Femur (tissue), 1 donor: Measurements from ENCODE around the gene TMEM94.

Source experiments
- DNase-seq: peaks from one replicate; pipeline ENCODE4 v3.0.0-alpha.2; 2017

The TMEM94 gene

DNA sequence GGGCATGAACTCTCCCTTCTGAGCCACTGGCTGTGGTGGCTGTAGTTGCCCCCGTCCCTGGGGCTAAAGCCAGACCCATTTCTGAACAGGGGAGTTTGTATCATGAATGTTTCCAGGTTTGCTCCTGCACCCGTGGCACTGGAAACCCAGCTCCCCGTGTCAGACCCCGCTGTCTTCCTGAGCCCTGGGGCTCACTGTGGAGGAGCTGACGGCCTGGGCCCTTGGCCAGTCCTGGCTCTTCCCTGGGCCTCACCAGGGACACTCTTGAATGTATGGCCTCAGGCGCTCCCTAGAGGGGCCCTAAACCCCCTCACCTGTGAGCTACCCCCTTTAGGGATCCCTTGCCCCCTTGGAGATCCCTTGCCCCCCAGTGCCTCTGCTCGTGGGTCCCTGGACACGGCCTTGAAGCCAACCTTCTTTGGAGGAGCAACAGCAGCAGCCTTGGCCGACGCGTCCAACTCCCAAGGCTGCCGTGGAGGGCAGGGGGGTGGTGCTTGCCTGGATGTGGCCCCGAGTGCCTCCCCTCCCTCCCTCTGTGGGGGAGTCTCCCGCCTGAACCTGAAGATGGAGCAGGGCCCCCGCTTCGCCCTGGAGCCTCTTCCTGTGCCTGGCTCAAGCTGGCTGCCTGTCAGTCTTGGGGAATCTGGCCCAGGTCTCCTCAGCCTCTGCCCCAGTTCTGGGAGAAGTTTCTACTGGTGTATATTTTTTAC is 43.0 kb downstream of the TMEM94 start:
- peak; percentile 36 for DNase-seq

DNA sequence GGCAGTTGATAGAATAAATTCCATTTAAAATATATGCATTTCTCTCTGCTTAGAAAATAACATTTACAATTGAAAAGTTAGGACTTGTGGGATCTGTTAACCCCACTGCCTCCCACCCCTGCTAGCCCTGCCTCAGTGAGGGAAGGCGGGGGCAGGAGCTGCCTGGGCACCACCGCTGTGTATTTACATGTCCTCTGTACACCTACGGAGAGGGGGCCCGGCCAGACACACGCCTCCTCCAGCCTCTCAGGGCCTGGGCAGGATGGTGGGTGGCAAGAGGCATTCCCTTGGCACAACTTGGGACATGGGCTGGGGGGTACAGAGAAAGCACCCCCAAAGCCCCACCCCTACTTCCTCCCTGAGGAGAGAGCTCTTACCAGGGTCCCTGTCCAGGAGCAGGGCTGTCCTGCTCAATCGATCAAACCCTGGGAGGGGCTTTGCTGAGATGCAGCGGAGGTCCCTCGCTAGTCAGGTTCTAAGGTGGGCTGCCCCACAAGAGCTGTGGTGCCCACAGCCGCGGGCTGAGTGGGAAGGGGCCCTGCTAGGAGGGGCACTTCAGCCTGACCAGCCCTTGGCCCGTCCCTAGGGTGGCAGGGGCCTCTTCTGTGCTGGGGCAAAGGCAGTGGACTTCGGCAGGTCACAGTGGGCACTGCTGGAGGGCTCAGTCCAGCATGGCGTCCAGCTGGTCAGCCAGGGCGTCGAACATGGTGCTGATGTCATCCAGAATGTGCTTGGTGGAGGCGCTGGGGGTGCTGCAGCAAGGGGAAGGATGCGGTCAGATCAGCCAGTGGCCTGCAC is 44.2 kb downstream of the TMEM94 start:
- no peak for DNase-seq

DNA sequence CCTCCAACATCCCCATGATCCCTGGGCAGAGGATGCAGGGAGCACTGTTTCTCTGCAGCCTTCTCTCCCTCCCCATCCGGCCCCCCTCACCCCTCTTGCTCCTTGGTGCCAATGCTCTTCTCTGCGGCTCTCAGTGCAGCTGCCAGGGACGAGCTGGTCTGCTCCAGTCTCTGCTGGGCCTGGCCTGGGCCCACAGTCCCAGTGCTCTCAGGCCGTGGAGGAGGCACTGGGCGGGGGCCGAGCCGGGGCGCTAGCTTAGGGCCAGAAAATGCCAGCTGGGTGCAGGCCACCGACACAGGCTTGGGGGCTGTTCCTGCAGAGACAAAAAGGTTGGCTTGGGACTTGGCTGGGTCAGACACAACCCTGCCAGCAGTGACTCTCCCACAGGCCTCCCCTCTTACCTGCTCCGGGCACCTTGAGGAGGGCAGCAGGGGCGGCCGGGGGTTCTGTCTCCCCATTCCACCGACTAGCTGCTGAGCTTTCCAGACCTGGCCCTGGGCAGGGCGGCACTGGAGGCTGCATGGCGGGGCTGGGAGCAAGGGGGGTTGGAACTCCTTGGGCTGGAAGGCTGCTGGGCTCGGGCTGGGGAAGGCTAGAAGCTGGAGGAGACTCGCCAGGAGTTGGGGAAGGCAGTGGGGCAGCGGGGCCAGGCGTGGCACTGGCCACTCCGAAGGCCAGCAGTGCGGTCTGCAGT is 45.1 kb downstream of the TMEM94 start:
- DNase-seq, result peak; percentile 60

DNA sequence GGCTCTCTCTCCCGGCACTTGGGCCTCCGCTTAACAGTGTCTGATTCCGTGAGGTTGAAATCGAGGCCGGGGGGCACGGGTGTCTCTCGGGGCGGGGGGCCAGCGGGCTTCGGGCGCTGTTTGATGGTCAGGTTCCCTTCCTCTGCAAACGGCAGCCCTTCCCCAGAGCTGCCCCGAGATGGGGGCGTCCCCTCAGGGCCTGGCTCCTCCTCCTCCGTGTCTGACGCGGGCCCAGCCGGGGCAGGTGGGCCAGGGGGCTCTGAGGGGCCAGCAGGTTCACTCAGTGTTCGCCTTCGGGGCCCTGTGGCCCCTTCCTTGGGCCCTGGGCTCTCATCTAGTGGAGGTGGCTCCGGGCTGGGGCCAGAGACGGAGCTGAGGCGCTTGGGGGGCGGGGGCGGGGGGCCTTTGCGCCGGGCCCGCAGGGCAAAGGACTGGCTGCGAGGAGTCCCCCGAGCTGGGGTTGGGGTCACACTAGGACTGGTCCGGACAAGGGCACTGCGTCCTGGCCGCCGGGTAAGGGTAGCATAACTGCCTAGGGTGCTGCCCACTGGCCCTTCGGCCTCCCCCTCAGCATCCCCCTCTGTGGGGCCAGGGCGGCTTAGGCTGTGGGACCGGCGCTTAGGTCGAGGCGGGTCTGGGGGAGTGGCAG is 45.8 kb downstream of the TMEM94 start:
- no peak for DNase-seq

DNA sequence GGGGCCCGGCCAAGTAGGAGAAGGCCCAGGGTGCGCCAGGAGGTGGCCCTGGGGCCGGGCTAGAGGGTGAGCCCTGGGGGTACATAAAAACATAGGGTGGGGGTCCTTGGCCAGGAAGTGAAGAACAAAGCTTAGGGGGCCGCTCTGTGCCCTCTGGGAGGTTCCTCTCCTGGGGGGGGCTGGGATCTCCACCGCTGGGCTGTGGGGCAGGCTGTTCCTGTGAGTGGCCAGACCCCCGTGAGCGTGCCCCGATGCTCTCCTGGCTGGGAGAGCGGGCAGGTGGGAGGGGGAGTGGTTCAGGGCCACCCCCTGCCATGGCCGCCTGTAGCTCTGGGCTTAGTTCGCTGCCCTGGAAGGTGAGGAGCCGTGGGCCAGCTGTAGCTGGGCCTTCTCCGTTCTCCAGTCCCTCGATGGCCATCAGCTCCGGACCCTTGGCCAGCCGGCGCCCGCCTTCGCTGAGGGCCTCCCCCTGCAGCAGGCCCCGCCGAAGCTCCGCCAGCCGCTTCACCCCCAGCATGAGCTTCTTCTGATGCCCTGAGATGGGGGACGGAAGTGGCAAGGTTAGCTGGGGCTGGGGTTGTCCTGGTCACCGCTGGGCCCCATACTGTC is 46.4 kb downstream of the TMEM94 start:
- no peak for DNase-seq

DNA sequence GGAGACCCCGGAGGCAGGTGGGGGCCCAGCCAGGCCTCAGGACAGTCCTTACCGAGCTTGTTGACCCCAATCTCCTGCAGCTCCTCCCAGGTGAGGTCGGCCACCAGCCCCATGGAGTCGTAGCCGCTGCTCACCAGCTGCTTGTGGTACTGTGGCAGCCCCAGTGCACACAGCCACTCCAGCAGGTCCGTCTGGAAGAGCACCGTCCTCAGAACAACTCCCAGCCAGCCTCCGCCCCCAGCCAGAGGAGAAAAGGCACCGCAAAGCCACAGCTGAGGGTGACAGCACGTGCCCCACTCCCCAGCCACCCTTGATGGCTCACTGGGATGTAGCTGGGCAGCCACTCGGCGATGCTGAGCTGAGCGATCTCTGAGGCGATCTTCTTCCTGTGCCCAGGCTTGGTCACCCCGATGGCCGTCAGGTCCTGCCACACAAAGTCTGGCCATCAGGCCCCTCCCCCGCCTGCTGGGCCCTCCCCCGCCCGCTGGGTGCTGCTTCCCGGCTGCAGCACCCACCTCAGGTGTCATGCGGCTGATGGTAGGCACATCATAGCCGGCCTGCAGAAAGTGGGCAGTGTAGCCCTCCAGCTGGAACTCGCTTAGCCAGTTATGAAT is 47.0 kb downstream of the TMEM94 start:
- no peak for DNase-seq

DNA sequence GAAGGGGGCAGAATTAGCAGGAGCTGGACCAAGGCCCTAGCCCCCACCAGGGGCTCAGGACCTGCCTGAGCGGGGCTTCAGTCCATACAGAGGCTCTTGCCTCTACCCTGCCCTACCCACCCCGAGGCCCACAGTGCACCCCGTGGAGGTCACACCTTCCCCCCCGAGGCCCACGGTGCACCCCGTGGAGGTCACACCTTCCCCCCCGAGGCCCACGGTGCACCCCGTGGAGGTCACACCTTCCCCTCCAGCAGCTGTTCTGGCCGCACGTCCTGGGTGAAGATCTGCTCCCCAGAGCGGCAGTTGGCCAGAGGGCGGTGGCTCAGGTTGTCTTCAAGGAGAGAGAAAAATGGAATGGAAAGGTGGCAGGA is 47.5 kb downstream of the TMEM94 start:
- no peak for DNase-seq

DNA sequence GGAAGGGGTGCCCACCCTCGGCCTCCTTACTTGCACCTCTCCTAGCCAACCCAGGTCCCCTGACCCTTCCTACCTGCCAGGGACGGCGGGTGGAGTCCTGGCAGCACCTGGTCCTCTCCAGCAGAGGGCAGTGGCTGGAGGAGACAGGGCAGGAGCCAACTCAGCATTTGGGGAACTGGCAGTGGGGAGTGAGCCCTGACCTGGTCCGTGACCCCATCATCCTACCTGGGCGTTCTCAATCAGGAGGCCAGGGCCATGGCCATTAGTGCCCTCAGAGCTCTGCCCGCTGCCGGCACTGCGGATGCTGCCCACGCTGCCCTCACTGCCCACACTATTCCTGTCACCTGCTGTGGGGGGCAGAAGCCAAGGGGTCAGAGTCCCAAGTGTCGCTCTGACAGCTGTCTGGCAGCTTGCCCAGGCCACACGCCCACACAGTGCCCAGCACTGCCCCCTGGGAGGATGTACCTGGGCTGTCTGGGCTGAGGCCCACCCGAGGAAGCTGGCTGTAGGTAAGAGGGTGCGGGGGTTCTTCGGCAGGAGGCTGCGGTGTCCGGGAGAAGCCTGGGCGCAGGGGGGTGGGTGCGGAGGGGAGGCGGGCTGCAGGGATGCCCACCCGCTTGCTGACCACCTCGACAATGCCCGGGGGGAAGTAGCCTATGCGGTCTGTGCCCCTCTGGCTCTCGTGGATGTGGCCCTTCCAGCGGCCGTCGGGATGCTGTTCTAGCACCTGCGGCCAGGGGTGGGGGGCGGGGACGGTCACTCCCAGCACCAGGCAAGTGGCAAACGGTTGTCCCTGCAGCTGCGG is 48.1 kb downstream of the TMEM94 start:
- DNase-seq, result peak; percentile 46

DNA sequence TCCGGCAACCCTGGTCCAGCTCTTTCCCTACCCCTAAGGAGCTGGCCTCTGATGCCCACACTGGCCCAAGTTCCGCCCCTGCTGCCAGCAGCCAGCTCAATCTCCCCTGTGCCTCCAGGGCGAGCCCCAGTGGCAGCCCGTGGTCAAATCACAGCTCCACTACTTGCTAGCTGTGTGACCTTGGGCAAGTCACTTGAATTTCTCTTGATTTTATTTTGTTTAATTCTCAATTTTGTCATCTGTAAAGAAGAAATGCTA is 48.6 kb downstream of the TMEM94 start:
- no peak for DNase-seq

DNA sequence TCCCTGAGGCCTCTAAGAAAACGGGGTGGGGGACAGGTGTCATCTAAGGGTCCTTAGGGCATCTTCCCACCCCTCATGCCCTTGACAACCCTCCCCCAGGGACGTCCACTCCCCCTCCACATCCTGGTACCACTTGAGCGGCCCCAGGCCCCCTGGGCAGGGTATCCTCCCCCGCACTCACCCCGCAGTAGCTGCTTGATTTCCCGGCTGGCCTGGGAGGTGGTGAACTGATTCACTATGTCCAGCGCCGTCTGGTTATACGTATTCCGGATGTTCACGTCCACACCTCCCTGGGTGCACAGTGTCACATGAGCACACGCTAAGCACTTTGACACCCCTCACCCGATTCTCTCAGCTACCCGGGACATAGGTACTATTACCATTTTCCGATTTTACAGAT is 49.2 kb downstream of the TMEM94 start:
- DNase-seq, result no peak

DNA sequence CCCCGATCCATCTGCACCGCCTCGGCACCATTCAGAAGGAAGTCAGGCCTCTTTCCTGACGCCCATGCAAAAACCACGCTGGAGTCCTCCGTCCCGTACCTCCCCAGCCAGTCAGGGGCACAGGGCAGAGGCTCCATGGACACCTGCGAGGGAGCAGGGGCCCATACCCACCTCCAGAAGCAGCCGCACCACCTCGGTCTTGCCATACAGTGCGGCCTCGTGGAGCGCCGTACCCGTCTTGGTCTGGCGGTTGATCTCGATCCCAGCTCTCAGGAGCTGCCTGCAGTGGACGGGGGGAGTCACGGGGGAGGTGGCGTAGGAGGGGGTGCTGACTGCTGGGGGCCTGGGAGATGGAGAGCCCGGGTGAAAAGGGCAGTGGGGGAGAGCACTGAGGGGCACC is 49.7 kb downstream of the TMEM94 start:
- no peak for DNase-seq

DNA sequence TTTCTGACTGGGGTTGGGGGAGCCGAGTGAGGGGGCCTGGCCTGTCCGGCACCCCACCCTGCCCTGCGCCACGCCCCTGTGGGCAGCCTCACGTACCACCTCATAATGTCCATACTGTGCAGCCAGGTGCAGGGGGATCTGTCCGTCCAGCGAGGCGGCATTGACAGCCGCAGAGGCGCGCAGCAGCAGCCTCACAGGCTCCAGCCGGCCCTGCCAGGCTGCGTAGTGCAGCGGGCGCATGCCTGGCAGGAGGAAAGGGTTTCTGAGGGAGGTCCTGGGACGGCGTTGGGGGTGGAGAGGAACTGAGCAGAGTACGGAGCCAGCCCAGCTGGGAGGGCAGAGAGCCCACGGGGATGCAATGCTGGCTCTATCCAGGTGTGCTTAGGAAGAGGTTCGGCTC is 50.5 kb downstream of the TMEM94 start:
- no peak for DNase-seq

DNA sequence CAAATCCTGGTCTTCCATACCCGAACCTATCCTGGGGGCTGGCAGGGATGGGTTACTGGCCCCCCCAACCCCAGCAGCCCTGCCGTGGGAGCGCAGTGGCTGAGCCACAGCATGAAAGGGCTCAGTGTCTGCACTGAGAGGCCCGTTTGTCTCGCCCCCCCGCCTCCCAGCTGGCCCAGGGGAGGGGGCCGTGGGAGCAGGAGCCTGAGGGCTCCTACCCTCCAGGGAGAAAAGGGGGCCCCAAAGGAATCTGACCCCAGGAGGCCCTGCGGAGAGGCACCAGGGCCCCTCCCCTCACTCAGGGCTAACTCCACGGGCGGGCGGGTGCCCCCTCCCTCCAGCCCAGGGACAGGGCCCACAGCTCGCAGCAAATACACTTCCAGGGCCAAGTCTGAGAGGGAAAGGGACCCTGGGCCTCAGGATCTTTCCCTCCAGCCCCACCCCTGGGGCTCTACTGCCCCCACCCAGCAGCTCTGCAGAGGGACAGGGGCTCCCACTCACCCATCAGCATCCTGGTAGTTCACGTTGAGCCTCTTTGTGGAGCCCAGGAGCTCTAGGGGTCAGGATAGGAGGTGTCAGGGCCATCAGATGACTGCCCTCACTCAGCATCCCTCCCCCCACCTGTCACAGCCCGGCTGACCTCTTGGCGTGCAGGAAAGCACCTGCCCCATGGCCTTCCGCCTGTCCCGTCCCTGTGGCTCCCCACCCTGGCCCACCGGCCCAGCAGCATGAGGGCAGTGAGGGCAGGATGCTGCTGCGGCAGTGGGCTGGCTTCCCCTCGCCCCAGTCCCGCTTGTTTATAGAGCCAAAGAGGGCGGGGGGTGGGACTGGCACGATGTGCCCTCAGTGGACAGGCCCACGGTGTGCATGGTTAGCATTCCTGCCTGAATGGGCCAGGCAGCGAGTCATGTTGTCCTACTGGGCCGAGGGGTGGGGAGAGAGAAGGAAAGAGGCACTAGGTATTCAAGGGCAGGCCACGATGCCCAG is 51.6 kb downstream of the TMEM94 start:
- DNase-seq, result peak; percentile 40

DNA sequence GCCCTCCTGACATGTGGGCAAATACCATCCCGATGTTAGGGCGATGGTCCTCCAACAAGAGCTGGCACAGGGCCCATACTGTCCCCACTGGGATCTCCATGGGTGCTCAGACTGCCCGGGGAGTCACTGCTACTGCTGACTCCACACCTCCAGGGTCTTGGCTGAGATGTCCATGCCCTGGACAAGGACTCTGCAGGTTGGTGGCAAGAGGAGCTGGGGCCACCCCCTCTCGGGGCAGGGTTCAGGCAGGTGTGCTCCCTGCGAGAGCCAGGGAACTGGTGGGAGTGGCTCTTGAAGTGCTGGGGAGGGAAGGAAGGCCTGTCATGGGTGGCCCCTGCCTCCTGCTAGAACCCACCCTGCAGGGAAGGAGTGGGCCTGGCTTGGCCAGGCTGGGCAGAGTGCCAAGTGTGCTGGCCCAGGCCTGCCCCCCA is 52.5 kb downstream of the TMEM94 start:
- peak; percentile 33 for DNase-seq

DNA sequence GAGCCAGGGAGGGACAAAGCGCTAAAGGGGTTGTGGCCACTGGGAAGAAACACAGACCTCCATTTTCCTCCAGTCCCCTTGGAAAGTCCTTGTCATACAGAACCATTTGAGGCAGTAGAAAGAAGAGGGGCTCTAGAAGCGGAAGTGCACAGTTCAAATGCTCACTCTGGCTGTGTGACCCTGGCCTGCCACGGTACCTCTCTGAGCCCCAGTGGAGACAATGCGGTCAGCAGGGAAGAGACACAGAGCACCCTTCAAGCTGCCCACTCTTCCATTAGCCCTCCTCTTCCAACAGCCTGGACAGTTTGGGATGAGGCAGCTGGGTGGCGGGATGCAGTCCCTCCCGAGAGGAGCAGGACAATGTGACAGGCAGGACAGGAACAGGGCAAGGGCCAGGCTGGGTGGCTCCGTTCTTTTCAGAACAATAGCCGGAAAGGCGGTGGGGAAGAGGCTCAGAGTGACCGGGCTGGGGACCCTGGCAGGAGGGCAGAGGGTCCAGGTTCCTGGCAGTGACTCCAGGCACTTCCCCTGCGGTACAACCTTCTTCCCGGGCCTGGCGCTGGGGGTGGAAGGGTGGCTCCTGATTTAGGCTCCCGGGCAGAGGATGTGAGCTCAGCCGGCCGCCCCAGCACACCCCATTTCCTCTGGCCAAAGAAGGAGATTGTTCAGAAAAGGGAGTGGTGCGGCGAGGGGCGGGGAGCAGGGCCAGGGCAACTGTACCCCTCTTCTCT is 53.3 kb downstream of the TMEM94 start:
- peak; percentile 50 for DNase-seq

DNA sequence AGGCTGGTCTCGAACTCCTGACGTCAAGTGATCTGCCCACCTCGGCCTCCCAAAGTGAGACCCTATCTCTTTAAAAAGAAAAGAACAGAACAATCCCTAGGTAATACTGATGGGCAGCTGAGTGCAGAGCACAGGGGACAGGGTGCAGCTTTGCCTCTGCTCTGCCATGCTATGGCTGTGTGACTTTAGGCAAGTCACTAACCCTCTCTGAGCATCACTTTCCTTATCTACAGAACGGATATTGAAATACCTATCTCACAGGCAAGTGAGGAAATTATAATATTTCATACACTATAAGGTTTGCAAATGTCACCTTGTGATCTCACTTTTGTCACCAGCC is 54.8 kb downstream of the TMEM94 start:
- DNase-seq, result no peak

DNA sequence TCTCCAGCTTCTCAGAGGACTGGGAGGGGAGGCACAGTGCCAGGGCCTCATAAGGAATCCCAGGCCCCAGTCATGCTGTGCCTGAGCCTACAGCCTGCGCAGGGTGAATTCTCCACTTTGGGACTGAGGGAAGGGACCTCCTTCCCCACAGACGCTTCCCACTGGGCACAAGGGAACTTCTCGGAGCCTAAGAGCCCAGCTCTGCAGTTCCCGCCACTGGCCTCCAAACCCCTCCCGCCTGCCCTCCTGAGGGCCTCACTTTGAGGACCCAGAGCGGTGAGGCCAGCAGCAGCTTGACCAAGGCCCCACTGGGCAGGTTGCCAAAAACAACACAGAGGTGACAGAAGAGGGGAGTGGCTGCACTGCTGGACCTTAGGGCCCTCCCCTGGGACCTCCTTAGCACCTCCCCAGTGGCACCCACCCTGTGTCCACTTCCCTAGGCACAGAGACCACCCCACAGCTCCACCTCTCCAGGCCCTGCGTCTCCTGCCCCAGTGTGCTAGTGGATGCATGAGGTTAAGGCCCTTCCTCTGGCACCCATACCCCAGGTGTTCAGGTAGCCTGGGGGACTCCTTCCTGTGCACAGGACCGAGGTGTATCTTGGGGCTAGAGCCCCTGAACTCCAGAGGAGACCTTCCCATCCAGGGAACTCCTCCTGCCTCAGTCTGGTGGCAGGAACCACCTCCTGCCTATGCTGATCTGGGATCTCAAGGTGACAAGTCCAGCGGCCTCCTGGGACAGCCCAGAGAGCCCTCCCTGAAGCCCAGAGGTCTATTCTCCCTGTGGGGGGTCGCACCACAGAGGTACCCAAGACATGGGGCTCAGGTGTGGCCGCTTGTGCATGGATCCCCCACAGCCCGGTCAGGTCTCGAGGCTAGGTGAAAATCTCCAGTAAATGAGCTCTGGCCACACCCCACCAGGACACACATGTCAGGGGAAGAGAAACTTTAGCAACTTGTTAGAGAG is 55.5 kb downstream of the TMEM94 start:
- DNase-seq, result peak; percentile 54

DNA sequence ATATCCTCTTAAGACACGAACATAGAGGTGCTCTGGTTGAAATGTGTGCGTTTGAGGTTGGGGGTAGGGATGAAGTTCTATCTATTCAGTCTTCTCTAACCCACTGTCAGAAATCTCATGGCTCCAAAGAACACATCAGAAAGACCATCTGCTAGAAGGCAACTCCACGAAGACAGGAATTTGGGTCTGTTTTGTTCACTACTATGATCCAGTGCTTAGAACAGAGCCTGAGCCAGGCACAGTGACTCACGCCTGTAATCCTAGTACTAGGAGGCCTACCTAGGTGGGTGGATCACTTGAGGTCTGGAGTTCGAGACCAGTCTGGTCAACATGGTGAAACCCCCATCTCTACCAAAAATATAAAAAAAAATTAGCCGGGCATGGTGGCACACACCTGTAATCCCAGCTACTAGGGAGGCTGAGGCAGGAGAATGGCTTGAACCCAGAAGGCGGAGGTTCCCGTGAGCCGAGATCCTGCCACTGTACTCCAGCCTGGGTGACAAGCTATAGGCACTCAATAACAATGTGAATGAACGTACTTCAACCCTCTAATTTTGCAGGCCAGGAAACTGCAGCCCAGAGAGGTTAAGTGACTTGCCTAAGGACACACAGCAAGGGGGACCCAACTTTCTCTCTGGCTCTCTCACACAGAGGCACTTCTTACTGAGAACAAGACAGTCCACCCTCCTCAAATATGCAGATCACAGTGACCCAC is 56.6 kb downstream of the TMEM94 start:
- DNase-seq, result no peak
